OCI-LY7 (cell line): ENCODE measurements around the gene THAP10. TPM values are rescaled to one million over a fixed set of nuclear protein-coding genes. Genes with fewer than 3 reads are reported as not detected.

ENCODE experiments used
- BruUV-seq: library from RNA; stranded (reverse); fragments of 400-500 nt; replicated peaks from 2 replicates; lab custom pipeline; 2021; lab: Mats Ljungman, UMichigan
- CTCF ChIA-PET: fragments of 300-600 bp; sonication (Branson Sonifier 250); formaldehyde crosslinking; loops from one replicate; lab custom pipeline; 2022; ENCODE audit warnings: antibody characterized with exemption; ENCODE audit not compliant: unreplicated experiment; lab: Charles Lee
- POLR2A ChIA-PET: fragments of 300-600 bp; sonication (Branson Sonifier 250); formaldehyde crosslinking; loops from one replicate; lab custom pipeline; 2022; ENCODE audit warnings: antibody characterized with exemption; lab: Charles Lee
- DNase-seq: peaks from one replicate; pipeline ENCODE4 v3.0.0-alpha.2; 2015; ENCODE audit warnings: low spot score
- H2AFZ ChIP-seq: fragments of 200-600 bp; sonication (generic), shearing (Covaris generic); 2 replicates; pipeline ENCODE4 v1.6.1; 2014; ENCODE audit warnings: mild to moderate bottlenecking, antibody characterized with exemption, low read length, moderate library complexity
- H3K27ac ChIP-seq: fragments of 200-600 bp; sonication (generic); 2 replicates; pipeline ENCODE4 v1.5.1; 2014; ENCODE audit warnings: mixed run types, low read depth, mild to moderate bottlenecking, moderate library complexity, low read length, inconsistent platforms; ENCODE audit not compliant: poor library complexity, severe bottlenecking
- H3K36me3 ChIP-seq: fragments of 200-600 bp; sonication (generic); 2 replicates; pipeline ENCODE4 v1.6.1; 2014; ENCODE audit warnings: mild to moderate bottlenecking, antibody characterized with exemption, low read length, moderate library complexity, mixed read lengths; ENCODE audit not compliant: insufficient read depth
- H3K4me1 ChIP-seq: fragments of 200-600 bp; sonication (generic); 2 replicates; pipeline ENCODE4 v1.5.1; 2014; ENCODE audit warnings: mild to moderate bottlenecking, low read length; ENCODE audit not compliant: insufficient read depth, poor library complexity, severe bottlenecking
- H3K4me2 ChIP-seq: fragments of 200-600 bp; sonication (generic); 2 replicates; pipeline ENCODE4 v1.6.1; 2014; ENCODE audit warnings: mild to moderate bottlenecking, low read length
- H3K4me3 ChIP-seq: fragments of 200-600 bp; sonication (generic); 2 replicates; pipeline ENCODE4 v1.5.1; 2014; ENCODE audit warnings: mild to moderate bottlenecking, low read depth, low read length; ENCODE audit not compliant: poor library complexity, severe bottlenecking
- H3K79me2 ChIP-seq: fragments of 200-600 bp; sonication (generic); 2 replicates; pipeline ENCODE4 v1.6.1; 2016; ENCODE audit warnings: low read depth, mild to moderate bottlenecking, low read length, moderate library complexity, mixed read lengths; ENCODE audit not compliant: insufficient read depth
- H3K9me2 ChIP-seq: fragments of 200-600 bp; sonication (generic); 2 replicates; pipeline ENCODE4 v1.6.1; 2016; ENCODE audit warnings: mild to moderate bottlenecking, low read length, mixed read lengths; ENCODE audit not compliant: insufficient read depth
- H3K9me3 ChIP-seq: fragments of 200-600 bp; sonication (generic); 2 replicates; pipeline ENCODE4 v1.6.1; 2014; ENCODE audit warnings: mild to moderate bottlenecking, mixed run types, low read length, mixed read lengths
- H4K20me1 ChIP-seq: fragments of 200-600 bp; sonication (generic); 2 replicates; pipeline ENCODE4 v1.6.1; 2014; ENCODE audit warnings: mild to moderate bottlenecking, antibody characterized with exemption, low read length, moderate library complexity, mixed read lengths; ENCODE audit not compliant: insufficient read depth
- CTCF ChIP-seq: fragments of 200-600 bp; sonication (generic); conservative IDR thresholded peaks from 2 replicates; pipeline ENCODE4 v1.5.1; 2014; ENCODE audit warnings: mild to moderate bottlenecking, antibody characterized with exemption, low read length, moderate library complexity, mixed read lengths
- EZH2phosphoT487 ChIP-seq: fragments of 200-600 bp; sonication (generic); IDR thresholded peaks from 2 replicates; pipeline ENCODE4 v1.6.1; 2018; ENCODE audit warnings: low read depth, borderline replicate concordance, mild to moderate bottlenecking, mixed run types, antibody characterized with exemption, low read length, moderate library complexity, mixed read lengths
- intact Hi-C: fragments of 100-400 bp; cut with micrococcal nuclease; formaldehyde crosslinking; loops from one replicate; pipeline ENCODE4 v1.10.0; 2022; ENCODE audit not compliant: unreplicated experiment
- total RNA-seq, 2 experiments: library from RNA; depleted of rRNA in 1 of 2; stranded (reverse); fragments of >200 nt in 1 of 2; shearing (Covaris generic) in 1 of 2; gene quantifications; 2 replicates each; pipeline ENCODE4 v1.2.3, GENCODE V29; 2014 to 2022

THAP10 gene
- total RNA-seq, 2 experiments from 2014 or later: not detected

DNA sequence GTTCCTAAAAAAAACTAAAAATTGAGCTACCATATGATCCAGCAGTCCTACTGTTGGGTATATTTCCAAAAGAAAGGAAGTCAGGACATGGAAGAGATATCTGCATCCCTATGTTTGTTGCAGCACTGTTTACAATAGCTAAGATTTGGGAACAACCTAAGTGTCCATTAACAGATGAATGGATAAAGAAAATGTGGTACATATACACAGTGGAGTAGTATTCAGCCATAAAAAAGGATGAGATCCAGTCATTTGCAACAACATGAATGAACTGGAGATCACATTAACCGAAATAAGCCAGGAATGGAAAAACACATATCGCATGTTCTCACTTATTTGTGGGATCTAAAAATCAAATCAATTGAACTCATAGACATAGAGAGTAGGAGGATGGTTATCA lies 29.9 kb upstream of the THAP10 start:
- Histone ChIP-seq H3K27ac (no peak overlapping the region), H4K20me1 (no peaks in the 10 kb centered on the region), H3K4me2 (no peak overlapping the region), H3K4me1 (no peaks in the 10 kb centered on the region), H3K79me2 (no peaks in the 10 kb centered on the region), H3K9me3 (no peaks in the 10 kb centered on the region), H3K9me2 (no peaks in the 10 kb centered on the region), H3K4me3 (no peak overlapping the region), H3K36me3 (no peaks in the 10 kb centered on the region), H2AFZ (no peak overlapping the region)
- intact Hi-C loops: no loop called here
- DNase-seq: no peak
- BruUV-seq: no TSS peak
- ChIA-PET CTCF (no interaction called here), POLR2A (no interaction called here)
- TF ChIP-seq EZH2phosphoT487: no peak
- TF ChIP-seq CTCF: no peak

- DNase-seq: no peak
Measured at GRCh38 chr15:70920981-70921696, 28.9 kb upstream of the THAP10 start.

DNA sequence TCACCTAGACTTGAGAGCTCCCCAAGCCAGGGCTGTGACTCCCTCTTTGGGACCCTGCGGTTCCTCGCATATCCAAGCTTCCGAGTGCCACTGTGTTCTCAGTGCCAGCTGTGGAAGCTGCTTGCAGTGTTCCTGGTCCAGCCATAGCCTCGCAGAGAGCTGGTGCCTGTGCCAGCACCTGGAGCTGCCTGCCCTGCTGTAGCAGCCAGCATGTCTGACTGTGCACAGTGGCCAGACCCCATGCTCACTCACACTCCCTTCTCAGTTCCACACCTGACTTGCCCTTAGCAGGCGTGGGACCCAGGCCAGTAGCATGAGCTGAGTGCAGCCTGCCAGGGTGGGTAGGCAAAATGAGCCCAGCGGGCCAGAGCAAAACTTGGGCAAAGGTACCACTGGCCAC lies 25.7 kb upstream of the THAP10 start:
- Histone ChIP-seq H3K4me2 (no peak overlapping the region), H3K9me3 (no peaks in the 10 kb centered on the region), H3K4me1 (no peaks in the 10 kb centered on the region), H3K36me3 (no peaks in the 10 kb centered on the region), H2AFZ (no peak overlapping the region), H3K27ac (no peak overlapping the region), H3K9me2 (no peaks in the 10 kb centered on the region), H4K20me1 (no peaks in the 10 kb centered on the region), H3K4me3 (no peak overlapping the region), H3K79me2 (no peaks in the 10 kb centered on the region)
- CTCF ChIA-PET: no interaction called here
- POLR2A ChIA-PET: no interaction called here
- no TSS peak for BruUV-seq
- intact Hi-C loops: no loop called here
- TF ChIP-seq CTCF (no peak), EZH2phosphoT487 (no peak)
- DNase-seq: no peak

More at GRCh38 chr15:70920981-70921696, 28.9 kb upstream of the THAP10 start:
- POLR2A ChIA-PET: no interaction called here
- intact Hi-C loops: no loop called here
- CTCF ChIA-PET: no interaction called here
- Histone ChIP-seq H4K20me1 (no peaks in the 10 kb centered on the region), H3K79me2 (no peaks in the 10 kb centered on the region), H2AFZ (no peak overlapping the region), H3K36me3 (no peaks in the 10 kb centered on the region), H3K9me2 (no peaks in the 10 kb centered on the region), H3K9me3 (no peaks in the 10 kb centered on the region), H3K27ac (no peak overlapping the region), H3K4me2 (no peak overlapping the region), H3K4me1 (no peaks in the 10 kb centered on the region), H3K4me3 (no peak overlapping the region)
- no peak for TF ChIP-seq EZH2phosphoT487
- BruUV-seq: no TSS peak
